HepG2 (cell line): Measurements from ENCODE around the gene MEGF11. TPM values are rescaled to one million over a fixed set of nuclear protein-coding genes. Genes with fewer than 3 reads are reported as not detected.

Experiments used
- BRCA1 ChIP-seq: sonication (generic); formaldehyde crosslinking; IDR thresholded peaks from 2 replicates; pipeline ENCODE4 v1.4.0; 2020; ENCODE audit warnings: missing genetic modification reagents
- EHMT2 ChIP-seq: fragments of 200-600 bp; sonication (generic); IDR thresholded peaks from 2 replicates; pipeline ENCODE4 v1.7.0; 2017; ENCODE audit warnings: antibody characterized with exemption, low read depth, low read length, borderline replicate concordance
- FOXK2 ChIP-seq: fragments of 450-650 bp; IDR thresholded peaks from 2 replicates; pipeline ENCODE4 v1.6.1; 2016
- SRY ChIP-seq: sonication (generic); formaldehyde crosslinking; IDR thresholded peaks from 2 replicates; pipeline ENCODE4 v1.8.0; 2022; ENCODE audit warnings: mild to moderate bottlenecking, missing genetic modification reagents
- ZKSCAN5 ChIP-seq: sonication (generic); formaldehyde crosslinking; IDR thresholded peaks from 2 replicates; pipeline ENCODE4 v1.5.1; 2020; ENCODE audit warnings: mild to moderate bottlenecking, missing genetic modification reagents
- ZNF281 ChIP-seq: sonication (generic); formaldehyde crosslinking; IDR thresholded peaks from 2 replicates; pipeline ENCODE4 v1.4.0; 2020; ENCODE audit warnings: missing genetic modification reagents, borderline replicate concordance
- ZNF337 ChIP-seq: sonication (generic); formaldehyde crosslinking; IDR thresholded peaks from 2 replicates; pipeline ENCODE4 v1.5.1; 2020; ENCODE audit warnings: missing genetic modification reagents, low read depth, mild to moderate bottlenecking, borderline replicate concordance
- polyA plus RNA-seq, 8 experiments: library from polyadenylated mRNA; depleted of rRNA in 3 of 8; stranded (reverse) in 7 of 8; unstranded in 1 of 8; fragments of >200 nt; fragmentation: Illumina TruSeq in 4 of 8; extraction: Trizol in 4 of 8; gene quantifications; 2 replicates each; pipeline versions ENCODE4 v1.2.1 to v1.2.3, GENCODE V29; 2011 to 2016; ENCODE audit warnings: low read depth in 4 of 8, missing spikeins in 1 of 8, mixed read lengths in 1 of 8; ENCODE audit not compliant: insufficient read depth in 1 of 8
- total RNA-seq, 5 experiments: library from RNA; depleted of rRNA; stranded (reverse); fragments of >200 nt; fragmentation: Illumina TruSeq; extraction: Trizol; gene quantifications; 2 replicates each; pipeline ENCODE4 v1.2.3, GENCODE V29; 2016; ENCODE audit warnings: low read depth in 1 of 5
- TF ChIP-seq, protein P1 (sequence below): sonication (generic); formaldehyde crosslinking; IDR thresholded peaks from 2 replicates; pipeline ENCODE4 v1.4.0; 2020; ENCODE audit warnings: missing genetic modification reagents
- TF ChIP-seq, protein P2 (sequence below): sonication (generic); formaldehyde crosslinking; IDR thresholded peaks from 2 replicates; pipeline ENCODE4 v1.4.0; 2020; ENCODE audit warnings: missing genetic modification reagents, borderline replicate concordance
- TF ChIP-seq, protein P3 (sequence below): sonication (generic); formaldehyde crosslinking; IDR thresholded peaks from 2 replicates; pipeline ENCODE4 v1.4.0; 2020; ENCODE audit warnings: mild to moderate bottlenecking, missing genetic modification reagents, borderline replicate concordance

MEGF11 gene
- total and polyA plus RNA-seq, 2 of the 13 experiments (the other 11 are each of a cell fraction or from before 2014, with no cell fraction given) = not detected

GRCh38 chr15:65952391-65953053 lies 301.0 kb downstream of the MEGF11 start (continued):
- no peak for TF ChIP-seq ZKSCAN5 (CRISPR knock-in tag)
- TF ChIP-seq FOXK2 = no peak
- TF ChIP-seq, protein P1, sequence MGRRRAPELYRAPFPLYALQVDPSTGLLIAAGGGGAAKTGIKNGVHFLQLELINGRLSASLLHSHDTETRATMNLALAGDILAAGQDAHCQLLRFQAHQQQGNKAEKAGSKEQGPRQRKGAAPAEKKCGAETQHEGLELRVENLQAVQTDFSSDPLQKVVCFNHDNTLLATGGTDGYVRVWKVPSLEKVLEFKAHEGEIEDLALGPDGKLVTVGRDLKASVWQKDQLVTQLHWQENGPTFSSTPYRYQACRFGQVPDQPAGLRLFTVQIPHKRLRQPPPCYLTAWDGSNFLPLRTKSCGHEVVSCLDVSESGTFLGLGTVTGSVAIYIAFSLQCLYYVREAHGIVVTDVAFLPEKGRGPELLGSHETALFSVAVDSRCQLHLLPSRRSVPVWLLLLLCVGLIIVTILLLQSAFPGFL (CRISPR knock-in tag) = no peak
- 0 out of 2 replicates have a peak, but pooled peaks have one; percentile 34 for TF ChIP-seq ZNF281 (CRISPR knock-in tag)
- TF ChIP-seq, protein P2, sequence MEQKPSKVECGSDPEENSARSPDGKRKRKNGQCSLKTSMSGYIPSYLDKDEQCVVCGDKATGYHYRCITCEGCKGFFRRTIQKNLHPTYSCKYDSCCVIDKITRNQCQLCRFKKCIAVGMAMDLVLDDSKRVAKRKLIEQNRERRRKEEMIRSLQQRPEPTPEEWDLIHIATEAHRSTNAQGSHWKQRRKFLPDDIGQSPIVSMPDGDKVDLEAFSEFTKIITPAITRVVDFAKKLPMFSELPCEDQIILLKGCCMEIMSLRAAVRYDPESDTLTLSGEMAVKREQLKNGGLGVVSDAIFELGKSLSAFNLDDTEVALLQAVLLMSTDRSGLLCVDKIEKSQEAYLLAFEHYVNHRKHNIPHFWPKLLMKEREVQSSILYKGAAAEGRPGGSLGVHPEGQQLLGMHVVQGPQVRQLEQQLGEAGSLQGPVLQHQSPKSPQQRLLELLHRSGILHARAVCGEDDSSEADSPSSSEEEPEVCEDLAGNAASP = peak; percentile 34; the same call in 1 of the 2 replicates
- peak; percentile 32; the same call in 1 of the 2 replicates for TF ChIP-seq SRY (CRISPR knock-in tag)
- TF ChIP-seq ZNF337 (CRISPR knock-in tag) = no peak
- TF ChIP-seq EHMT2 = peak; percentile 93
- TF ChIP-seq BRCA1 (CRISPR knock-in tag) = peak; percentile 82; the same call in 1 of the 2 replicates
- TF ChIP-seq, protein P3, sequence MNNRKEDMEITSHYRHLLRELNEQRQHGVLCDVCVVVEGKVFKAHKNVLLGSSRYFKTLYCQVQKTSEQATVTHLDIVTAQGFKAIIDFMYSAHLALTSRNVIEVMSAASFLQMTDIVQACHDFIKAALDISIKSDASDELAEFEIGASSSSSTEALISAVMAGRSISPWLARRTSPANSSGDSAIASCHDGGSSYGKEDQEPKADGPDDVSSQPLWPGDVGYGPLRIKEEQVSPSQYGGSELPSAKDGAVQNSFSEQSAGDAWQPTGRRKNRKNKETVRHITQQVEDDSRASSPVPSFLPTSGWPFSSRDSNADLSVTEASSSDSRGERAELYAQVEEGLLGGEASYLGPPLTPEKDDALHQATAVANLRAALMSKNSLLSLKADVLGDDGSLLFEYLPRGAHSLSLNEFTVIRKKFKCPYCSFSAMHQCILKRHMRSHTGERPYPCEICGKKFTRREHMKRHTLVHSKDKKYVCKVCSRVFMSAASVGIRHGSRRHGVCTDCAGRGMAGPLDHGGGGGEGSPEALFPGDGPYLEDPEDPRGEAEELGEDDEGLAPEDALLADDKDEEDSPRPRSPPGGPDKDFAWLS (CRISPR knock-in tag) = no peak
